GM19438 (cell line): ENCODE data around the gene SLC39A11.
"Not testable (repeated sequence)": the region's sequence is repeated elsewhere in the genome, so short reads cannot be mapped to it uniquely, and the experiment has no call there.

ENCODE experiments used
- ATAC-seq: cut with Tn5 transposase; IDR thresholded peaks from one replicate; pipeline ENCODE4 v1.9.1; 2021; ENCODE audit warnings: low read depth; ENCODE audit not compliant: unreplicated experiment

The SLC39A11 gene

GRCh38 chr17:72811976-72812687 lies 280.4 kb downstream of the SLC39A11 start:
- no peak for ATAC-seq

GRCh38 chr17:72810991-72811508 lies 281.4 kb downstream of the SLC39A11 start:
- ATAC-seq, result no peak

DNA sequence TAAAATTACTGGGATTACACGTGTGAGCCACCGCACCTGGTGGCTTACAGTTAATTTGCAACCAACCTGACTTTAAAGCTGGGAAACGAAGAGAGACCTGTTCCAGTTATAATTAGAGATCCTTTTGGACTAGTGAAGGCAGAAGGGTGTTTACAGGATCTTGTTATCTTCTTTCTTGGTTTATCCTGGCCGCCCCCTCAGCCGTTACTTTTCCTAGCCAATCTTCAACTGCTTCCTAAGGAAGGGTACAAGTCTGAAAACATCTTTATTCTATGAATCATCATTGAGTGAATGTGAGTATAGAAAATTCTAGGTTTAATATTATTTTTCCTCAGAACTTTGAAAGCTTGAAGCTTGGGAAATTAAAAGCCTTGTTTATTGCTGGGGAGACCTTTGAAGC lies 286.5 kb downstream of the SLC39A11 start:
- ATAC-seq, result no peak

GRCh38 chr17:72804949-72805707 lies 287.4 kb downstream of the SLC39A11 start:
- no peak for ATAC-seq

GRCh38 chr17:72802726-72803125 lies 289.8 kb downstream of the SLC39A11 start:
- no peak for ATAC-seq

DNA sequence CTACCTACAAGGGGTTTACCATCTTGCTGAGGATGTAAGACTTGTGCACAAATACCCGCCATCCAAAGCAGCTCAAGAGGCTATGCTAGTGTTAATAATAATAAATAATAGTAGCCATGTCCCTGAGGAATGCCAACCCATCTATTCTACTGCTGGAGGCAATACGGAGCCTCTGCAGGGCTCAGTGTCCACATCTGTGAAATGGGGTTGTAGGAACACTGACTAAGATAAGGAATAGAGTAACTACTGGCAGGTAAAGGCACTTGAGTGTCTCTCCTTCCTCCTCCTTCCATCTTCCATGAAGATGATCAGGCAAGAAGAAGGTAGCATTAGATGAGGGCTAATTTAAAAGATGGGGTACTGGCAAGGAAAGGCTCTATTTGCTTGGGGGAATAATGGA lies 295.3 kb downstream of the SLC39A11 start:
- no peak for ATAC-seq

DNA sequence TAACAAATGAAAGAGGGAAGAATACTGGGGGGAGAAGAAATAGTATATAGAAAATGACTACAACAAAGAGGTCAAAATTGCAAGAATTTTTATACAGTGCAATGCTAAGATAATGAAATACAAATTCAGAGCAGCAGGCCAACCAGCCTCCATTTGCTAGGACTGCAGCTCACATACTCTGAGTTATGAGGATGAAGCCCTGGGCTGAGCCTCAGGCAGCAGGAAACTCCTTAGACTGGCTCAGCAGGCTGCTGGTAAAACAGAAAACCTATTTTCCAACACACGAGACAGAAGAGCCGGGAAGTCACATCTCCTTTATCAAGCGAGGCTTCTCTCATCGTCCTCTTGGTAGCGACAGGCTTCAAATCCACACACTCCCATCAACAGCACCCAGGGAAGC lies 296.5 kb downstream of the SLC39A11 start:
- no peak for ATAC-seq

GRCh38 chr17:72794152-72794551 lies 298.3 kb downstream of the SLC39A11 start:
- no peak for ATAC-seq

GRCh38 chr17:72792771-72793170 lies 299.7 kb downstream of the SLC39A11 start:
- ATAC-seq, result no peak

DNA sequence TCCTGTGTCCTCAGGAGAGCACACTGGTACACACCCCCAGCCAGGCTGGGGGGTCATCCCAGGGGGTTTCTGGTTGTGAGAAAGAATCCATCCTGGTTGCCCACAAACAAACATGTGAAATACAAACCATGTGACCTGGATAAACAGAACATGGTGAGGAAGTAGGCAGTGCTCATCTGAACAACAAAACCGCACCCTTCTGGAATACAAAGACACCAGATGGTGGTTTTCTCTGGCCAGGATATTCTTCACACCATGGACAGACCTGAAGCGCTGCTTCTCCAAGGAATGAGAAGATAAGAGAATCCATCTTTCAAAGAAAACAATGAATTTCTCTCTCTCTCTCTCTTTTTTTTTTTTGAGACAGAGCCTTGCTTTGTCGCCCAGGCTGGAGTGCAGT lies 302.3 kb downstream of the SLC39A11 start:
- no peak for ATAC-seq

DNA sequence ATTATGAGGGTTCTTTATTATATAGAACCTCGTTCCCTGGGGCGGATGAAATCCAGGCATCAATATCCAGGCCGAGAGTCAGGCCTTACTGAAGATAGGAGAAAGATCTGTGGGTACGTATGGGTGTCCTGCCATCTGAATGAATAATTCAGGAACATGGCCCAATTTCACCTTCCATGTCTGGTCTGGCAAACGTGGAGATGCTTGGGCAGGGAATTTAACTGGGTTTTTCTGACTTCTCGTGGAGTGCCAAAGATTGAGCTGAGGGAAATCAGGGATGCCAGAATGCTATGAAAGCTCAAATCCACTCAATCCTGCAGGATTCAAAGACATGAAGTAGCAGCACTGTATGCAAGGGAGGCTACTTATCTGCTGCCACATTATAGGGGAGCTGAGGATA lies 302.8 kb downstream of the SLC39A11 start:
- ATAC-seq, result no peak

DNA sequence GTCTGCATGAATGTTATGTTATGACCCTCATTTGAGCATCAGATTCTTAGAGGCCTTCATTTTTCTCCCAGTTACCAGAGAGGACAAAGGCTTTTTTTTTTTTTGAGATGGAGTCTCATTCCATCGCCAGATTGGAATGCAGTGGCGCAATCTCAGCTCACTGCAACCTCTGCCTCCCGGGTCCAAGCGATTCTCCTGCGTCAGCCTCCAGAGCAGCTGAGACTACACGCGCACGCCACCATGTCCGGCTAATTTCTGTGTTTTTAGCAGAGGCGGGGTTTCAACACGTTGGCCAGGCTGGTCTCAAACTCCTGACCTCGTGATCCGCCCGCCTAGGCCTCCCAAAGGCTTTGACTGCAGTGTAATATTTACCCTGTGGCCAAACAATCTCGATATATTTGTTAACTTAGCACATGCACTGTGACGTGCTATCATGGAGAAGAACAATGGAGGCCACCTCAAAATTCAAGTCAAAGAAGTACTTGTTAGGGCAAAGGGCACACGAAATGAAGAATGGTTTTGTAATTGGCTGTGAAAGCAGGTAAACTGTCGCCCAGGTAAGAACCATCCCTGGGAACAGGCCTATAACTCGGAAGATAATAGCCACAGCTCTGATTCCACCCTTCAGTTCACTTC lies 303.4 kb downstream of the SLC39A11 start:
- ATAC-seq, result no peak

DNA sequence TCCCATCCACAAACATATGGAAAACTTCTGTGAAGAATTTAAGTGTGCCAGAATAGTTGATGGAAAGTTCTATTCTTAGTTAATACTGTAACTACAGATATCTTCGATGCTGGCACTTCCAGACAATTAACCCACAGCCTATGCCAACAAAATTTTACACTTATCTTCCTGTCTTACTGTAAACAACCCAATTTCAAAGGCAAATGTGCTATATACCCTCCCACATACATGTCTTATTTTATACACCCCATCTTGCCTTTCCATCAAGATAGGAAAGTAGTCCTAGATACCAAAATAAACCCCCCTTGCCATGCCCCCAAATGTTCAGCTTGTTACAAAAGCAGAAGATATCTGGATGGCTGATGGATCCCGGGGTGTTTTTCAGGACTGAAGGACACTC lies 306.3 kb downstream of the SLC39A11 start:
- no peak for ATAC-seq

DNA sequence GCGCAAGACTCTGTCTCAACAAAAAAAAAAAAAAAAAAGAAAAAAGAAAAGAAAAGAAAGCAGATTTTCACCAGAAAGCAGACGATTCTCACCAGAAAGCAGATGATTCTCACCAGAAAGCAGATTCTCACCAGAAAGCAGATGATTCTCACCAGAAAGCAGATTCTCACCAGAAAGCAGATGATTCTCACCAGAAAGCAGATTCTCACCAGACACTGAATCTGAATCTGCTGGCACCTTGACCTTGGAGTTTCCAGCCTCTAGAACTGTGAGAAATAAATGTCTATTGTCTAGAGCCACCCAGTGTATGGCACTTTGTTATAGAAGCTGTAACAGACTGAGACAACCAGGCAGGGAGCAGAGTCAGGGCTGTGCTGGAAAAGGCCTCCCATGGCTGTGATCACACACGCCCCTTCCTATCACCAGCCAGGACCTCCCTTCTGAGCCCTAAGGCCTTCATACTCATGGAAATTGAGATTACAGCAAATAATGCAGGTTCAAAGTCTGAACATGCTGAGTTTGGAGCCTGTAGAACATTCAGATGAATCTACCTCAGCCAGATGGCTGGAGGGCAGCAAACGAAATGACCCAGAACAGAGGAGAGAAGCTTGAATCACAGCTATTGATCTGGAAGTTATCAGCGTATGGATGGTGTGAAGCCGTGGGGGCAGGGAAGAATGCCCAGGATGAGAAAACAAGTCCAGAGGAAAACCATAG lies 309.3 kb downstream of the SLC39A11 start:
- ATAC-seq, result no peak

DNA sequence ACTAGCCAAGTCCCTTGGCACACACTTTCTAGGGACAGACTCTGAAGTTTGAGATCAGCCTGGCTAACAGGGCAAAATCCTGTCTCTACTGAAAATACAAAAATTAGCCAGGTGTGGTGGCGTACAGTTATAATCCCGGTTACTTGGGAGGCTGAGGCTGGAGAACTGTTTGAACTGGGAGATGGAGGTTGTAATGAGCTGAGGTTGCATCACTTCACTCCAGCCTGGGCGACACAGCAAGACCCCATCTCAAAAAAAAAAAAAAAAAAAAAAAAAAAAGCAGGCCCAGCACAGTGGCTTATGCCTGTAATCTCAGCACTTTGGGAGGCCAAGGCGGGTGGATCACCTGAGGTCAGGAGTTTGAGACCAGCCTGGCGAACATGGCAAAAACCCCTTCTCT lies 310.1 kb downstream of the SLC39A11 start:
- ATAC-seq, result not testable (repeated sequence)

- ATAC-seq, result no peak
These were observed 314.0 kb downstream of the SLC39A11 start for GRCh38 chr17:72778169-72779151.

DNA sequence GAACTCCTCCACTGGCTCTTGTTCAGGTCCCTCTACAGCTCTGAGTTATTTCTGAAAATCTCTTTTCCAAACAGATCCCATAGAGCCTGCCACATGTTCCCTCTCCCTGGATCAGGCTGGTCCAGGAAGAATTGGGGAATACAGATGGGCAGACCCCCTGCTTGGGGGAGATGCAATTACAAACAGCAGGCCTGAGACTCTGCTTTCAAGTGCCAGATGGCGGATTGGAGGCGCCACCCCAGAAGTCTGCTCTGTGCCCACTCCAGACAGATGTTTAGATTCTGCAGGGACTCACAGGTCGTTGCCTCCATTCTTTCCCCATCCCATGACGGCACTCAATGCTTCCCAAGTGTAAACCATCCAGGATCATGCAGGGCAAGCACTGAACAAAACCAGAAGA lies 316.6 kb downstream of the SLC39A11 start:
- ATAC-seq, result no peak

DNA sequence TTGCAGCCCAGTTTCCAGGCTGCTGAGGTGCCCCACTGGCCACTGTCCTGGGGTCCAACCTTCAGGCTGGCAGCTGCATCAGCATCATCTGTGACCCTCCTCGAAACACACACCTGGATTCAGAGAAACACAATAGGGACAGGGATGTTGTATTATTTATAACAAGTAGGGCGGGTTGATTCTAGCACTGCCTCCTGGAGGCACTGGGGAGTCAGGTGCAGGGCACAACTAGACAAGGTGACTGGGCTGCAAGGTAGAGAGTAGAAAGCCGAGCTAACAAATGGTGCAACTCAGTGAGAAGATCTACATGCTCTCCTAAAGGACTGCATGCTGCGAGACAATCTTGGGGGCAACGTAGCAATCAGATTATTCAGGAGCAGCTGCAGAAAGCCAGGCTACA lies 317.3 kb downstream of the SLC39A11 start:
- ATAC-seq, result no peak

DNA sequence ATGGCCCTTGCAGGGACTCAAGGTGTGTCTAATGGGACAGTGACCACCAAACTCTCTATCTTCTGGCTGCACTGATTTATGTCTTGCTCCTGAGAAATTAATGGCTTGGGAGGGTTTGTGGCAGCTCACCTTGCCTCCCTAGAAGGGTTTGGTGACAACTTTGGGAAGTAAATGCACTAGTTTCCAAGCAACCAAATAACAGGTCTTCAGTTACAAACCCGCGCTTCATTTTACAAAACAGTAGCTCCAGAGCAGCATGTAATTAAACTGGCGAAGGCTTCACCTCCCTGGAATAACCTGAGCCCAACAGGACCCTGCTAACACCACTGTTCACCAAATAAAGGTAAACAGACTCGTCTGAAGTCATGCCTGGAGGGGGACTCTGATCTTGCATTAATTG lies 318.3 kb downstream of the SLC39A11 start:
- no peak for ATAC-seq

DNA sequence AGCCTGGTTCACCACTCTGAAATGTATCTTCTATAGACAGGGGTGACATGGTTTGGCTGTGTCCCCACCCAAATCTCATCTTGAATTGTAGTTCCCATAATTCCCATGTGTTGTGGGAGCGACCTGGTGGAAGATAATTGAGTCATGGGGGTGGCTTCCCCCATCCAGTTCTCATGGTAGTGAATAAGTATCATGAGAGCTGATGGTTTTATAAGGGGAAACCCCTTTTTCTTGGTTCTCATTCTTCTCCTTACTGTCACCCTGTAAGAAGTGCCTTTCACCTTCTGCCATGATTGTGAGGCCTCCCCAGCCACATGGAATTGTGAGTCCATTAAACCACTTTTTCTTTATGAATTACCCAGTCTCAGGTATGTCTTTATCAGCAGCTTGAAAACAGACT lies 319.3 kb downstream of the SLC39A11 start:
- ATAC-seq, result not testable (repeated sequence)
